Measurements from ENCODE around the gene ROR1.

ROR1 gene

DNA sequence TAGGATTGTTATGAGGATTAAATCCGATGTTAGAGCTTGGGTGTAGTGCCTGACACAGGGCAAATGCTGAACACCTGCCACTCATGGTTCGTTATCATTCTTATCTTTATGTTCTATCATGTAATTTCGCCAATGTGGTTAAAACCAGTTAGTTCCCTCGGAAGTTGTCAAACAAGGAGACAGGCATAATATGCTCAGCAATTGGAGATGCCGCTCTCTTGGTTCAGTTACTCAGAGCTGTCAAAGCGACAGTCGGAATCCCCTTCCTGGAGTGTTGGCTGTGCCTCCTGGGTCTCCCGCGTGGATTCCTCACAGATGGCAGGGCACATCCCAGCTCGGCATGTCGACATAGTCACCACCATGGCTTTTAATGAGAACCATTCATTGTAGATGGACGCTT is 192.2 kb downstream of the ROR1 start:
- TF ChIP-seq, protein P1, sequence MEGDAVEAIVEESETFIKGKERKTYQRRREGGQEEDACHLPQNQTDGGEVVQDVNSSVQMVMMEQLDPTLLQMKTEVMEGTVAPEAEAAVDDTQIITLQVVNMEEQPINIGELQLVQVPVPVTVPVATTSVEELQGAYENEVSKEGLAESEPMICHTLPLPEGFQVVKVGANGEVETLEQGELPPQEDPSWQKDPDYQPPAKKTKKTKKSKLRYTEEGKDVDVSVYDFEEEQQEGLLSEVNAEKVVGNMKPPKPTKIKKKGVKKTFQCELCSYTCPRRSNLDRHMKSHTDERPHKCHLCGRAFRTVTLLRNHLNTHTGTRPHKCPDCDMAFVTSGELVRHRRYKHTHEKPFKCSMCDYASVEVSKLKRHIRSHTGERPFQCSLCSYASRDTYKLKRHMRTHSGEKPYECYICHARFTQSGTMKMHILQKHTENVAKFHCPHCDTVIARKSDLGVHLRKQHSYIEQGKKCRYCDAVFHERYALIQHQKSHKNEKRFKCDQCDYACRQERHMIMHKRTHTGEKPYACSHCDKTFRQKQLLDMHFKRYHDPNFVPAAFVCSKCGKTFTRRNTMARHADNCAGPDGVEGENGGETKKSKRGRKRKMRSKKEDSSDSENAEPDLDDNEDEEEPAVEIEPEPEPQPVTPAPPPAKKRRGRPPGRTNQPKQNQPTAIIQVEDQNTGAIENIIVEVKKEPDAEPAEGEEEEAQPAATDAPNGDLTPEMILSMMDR (IDR thresholded peaks at IDR 0.05; ENCODE audit: borderline replicate concordance, control extremely low read depth, extremely low read depth, insufficient read depth, missing control alignments): no peak
- no peak for DNase-seq (ENCODE audit: low spot score)

DNA sequence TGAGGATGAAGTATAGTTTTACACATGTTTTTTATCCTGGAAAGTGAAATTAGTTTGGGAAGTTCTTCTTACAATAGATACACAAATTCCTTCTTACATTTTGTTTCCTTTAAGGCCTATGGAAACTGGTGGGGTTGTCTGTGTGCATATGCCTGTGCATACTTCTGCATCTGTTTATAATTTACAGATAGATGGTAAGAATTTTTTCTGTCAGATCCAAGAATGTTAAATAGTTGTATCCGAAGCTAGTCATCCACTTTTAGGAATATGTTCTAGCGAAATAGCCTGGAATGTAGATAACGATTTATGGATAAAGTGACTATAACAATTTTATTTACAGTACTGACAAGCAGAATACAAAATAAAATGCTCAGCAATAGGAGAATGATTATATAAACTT is 194.1 kb downstream of the ROR1 start:
- no peak for DNase-seq (ENCODE audit: low spot score)
- in situ Hi-C loops (cut with MboI; ENCODE audit: low sequenced_read_pairs, unreplicated experiment): no loop called here
- TF ChIP-seq, protein P1 (IDR thresholded peaks at IDR 0.05; ENCODE audit: borderline replicate concordance, control extremely low read depth, extremely low read depth, insufficient read depth, missing control alignments): no peak

More for the DNA sequence above, 192.2 kb downstream of the ROR1 start:
- in situ Hi-C loops (cut with MboI; ENCODE audit: low sequenced_read_pairs, unreplicated experiment): no loop called here

DNA sequence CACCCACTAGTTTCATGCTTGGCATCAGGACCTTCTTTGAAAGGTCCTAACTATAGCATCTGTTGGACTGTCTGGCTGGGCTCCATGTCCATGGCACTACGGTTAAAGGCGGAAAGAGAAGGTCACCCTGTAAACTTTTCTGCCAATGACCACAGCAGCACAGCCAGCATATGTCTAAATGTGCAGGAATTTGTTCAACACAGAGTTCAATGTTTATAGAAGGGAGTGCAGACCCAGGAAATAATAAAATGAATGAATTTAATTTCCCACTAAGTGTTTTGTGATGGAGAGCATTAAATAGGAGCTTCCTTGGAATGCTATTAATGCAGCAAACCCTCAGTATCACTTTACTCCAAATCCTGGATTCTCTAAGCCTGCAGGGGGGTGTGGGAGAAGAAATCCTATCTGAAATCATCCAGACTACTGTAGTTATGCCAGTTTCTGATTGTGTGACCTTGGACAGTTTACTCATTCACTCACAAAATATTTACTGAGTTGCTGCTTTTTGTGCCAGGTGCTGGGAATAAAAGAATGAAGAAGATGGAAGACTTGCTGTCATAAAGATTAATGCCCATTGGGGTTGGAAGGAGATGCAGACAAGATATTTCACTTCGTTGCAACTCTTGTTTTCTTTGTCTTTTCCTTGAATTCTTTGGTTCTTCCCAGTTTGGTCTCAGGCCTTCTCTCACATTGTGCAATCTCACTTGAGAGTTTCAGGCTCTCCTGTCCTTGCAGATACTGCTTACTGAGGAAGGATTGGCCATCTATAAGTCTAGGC is 195.0 kb downstream of the ROR1 start:
- in situ Hi-C loops (cut with MboI; ENCODE audit: low sequenced_read_pairs, unreplicated experiment): no loop called here
- TF ChIP-seq, protein P1 (IDR thresholded peaks at IDR 0.05; ENCODE audit: borderline replicate concordance, control extremely low read depth, extremely low read depth, insufficient read depth, missing control alignments): no peak
- DNase-seq (ENCODE audit: low spot score): no peak

DNA sequence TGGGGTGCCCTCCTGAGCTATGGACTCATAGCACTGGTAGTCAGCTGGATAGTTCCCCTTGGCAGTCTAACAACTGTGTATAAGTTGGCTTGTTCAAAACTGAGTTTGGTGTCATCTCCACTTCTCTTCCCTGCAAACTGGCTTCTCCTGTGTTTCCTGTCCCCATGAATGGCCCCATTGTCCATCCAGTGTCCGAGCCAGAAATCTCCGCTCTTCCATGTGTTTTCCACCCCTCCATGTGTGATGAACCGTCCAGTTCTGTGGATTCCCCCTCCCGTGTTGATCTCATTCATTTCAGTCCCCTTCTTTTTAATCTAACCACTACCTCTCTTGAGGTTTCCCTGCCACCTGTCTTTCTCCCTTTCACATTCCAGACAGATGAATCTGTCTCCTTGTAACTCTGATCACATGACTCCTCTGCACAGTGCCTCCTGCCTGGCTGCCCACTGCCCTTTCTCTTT is 195.7 kb downstream of the ROR1 start:
- TF ChIP-seq, protein P1 (IDR thresholded peaks at IDR 0.05; ENCODE audit: borderline replicate concordance, control extremely low read depth, extremely low read depth, insufficient read depth, missing control alignments): no peak
- in situ Hi-C loops (cut with MboI; ENCODE audit: low sequenced_read_pairs, unreplicated experiment): no loop called here
- DNase-seq (ENCODE audit: low spot score): no peak

DNA sequence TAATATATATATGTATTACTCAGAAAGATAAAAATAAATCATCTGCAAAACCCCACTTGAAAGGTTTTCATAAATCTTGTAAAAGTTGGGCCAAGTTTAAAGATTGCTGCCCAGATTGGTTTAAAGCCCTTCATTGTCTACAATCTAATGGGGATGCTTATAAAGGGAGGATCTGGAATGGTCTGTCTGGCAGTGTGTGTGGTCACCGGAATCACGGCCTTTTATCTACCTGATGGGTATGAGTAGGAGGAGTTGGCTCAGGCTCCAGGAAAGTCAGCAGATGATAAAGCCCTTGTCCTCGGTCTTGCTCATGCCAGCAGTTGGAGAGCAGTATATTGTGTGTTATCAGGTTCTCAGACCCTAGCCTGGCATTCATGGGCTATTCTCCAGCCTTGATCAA is 197.7 kb downstream of the ROR1 start:
- no peak for DNase-seq (ENCODE audit: low spot score)
- TF ChIP-seq, protein P1 (IDR thresholded peaks at IDR 0.05; ENCODE audit: borderline replicate concordance, control extremely low read depth, extremely low read depth, insufficient read depth, missing control alignments): no peak
- in situ Hi-C loops (cut with MboI; ENCODE audit: low sequenced_read_pairs, unreplicated experiment): no loop called here

DNA sequence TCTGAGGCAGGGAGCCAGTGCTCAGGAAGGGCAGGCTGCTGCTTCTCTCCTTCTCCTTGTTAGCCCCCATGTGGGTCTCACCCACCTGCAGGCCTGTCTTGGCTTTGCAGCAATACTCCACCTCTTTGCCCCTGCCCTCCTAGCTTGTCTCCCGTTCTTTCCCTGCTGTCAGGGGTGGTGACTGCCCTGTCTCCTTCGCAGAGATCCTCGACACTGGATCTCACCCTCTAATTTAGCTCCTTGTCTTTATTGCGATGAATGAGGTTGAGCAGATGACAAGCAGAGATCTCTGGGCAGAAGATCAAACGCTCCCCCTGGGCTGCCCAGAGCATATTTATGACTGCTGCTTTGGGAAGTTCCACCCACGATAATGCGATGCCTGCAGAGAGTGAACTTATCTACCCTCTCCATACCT is 199.2 kb downstream of the ROR1 start:
- no peak for DNase-seq (ENCODE audit: low spot score)
- TF ChIP-seq, protein P1 (IDR thresholded peaks at IDR 0.05; ENCODE audit: borderline replicate concordance, control extremely low read depth, extremely low read depth, insufficient read depth, missing control alignments): no peak
- in situ Hi-C loops (cut with MboI; ENCODE audit: low sequenced_read_pairs, unreplicated experiment): no loop called here
